Activated T-helper 17 cell treated with anti-CD3 and anti-CD28 coated beads, Interleukin-2, amount 50 U/mL, for 72 hours (primary cell): Measurements from ENCODE around the gene GRB7. TPM values are rescaled to one million over a fixed set of nuclear protein-coding genes. Genes with fewer than 3 reads are reported as not detected.

Experiments used
- ATAC-seq: fragments of 150-1000 bp; cut with Tn5 transposase; replicated peaks from 2 replicates; pipeline ENCODE4 v1.10.0; 2021; ENCODE audit warnings: mild to moderate bottlenecking, moderate library complexity
- H3K27ac Mint-ChIP-seq: one replicate; pipeline ENCODE4 v1.8.0; 2022; ENCODE audit warnings: mixed read lengths
- H3K27me3 Mint-ChIP-seq: one replicate; pipeline ENCODE4 v1.8.0; 2022; ENCODE audit warnings: mixed read lengths
- H3K36me3 Mint-ChIP-seq: one replicate; pipeline ENCODE4 v1.8.0; 2022; ENCODE audit warnings: low read depth, mild to moderate bottlenecking, mixed read lengths
- H3K4me1 Mint-ChIP-seq: one replicate; pipeline ENCODE4 v1.8.0; 2022; ENCODE audit warnings: mixed read lengths
- H3K4me3 Mint-ChIP-seq: one replicate; pipeline ENCODE4 v1.8.0; 2022; ENCODE audit warnings: mild to moderate bottlenecking, mixed read lengths
- H3K9me3 Mint-ChIP-seq: one replicate; pipeline ENCODE4 v1.8.0; 2022; ENCODE audit warnings: mixed read lengths
- total RNA-seq, 2 donors: library from RNA; stranded (reverse); gene quantifications; one replicate each; pipeline ENCODE4 v1.2.3, GENCODE V29; 2022

GRB7 gene
- total RNA-seq, 2 donors from 2014 or later: 0.40 TPM; not detected in 1

DNA sequence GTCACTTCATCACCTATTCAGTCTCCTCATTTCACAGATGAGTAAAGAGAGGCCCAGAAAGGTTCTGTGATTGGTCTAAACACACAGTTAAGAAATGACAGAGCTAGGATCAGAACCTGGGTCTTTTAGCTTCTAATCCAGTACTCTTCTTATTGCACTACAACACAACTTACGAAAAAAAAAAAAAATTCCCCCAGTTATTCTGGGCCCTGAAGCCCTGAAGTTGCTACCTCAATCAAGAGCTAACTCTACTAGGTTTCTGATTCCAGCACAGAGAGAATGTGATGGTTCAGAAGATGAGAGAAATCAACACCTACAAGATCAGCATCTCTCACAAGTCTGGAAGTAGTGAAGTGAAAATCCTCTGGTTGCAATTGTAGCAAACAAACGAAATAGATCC lies 37.3 kb downstream of the GRB7 start:
- Mint-ChIP-seq H3K36me3 (peaks cover 95% of the 10 kb centered on the region), H3K4me1 (peaks cover 58% of the 10 kb centered on the region), H3K9me3 (no peaks in the 10 kb centered on the region), H3K4me3 (peak overlapping the region; percentile 95), H3K27me3 (no peaks in the 10 kb centered on the region), H3K27ac (peak overlapping the region; percentile 95)
- ATAC-seq: peak; percentile 34

DNA sequence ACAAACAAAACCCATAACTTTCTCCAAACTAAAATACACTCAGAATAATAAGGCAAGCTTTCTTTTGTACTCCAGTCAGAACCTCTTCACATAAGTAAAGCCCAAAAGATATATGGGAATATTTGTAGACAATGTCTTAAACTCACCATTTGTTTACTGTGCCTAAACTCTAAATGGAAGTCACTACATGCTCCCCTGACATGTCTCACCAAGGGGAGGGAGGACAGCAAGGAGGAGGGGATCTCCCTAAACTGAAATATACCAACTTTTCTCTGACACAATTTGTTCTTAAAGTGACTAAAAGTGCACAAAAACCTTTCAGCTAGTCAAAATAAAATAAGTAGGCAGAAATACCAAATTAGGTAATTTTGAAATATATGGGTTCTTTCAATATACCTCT lies 38.5 kb downstream of the GRB7 start:
- Mint-ChIP-seq H3K27ac (peak overlapping the region; percentile 95), H3K4me1 (peaks cover 47% of the 10 kb centered on the region), H3K36me3 (peaks cover 91% of the 10 kb centered on the region), H3K4me3 (peak overlapping the region; percentile 95), H3K27me3 (no peaks in the 10 kb centered on the region), H3K9me3 (no peaks in the 10 kb centered on the region)
- ATAC-seq: peak; percentile 41

DNA sequence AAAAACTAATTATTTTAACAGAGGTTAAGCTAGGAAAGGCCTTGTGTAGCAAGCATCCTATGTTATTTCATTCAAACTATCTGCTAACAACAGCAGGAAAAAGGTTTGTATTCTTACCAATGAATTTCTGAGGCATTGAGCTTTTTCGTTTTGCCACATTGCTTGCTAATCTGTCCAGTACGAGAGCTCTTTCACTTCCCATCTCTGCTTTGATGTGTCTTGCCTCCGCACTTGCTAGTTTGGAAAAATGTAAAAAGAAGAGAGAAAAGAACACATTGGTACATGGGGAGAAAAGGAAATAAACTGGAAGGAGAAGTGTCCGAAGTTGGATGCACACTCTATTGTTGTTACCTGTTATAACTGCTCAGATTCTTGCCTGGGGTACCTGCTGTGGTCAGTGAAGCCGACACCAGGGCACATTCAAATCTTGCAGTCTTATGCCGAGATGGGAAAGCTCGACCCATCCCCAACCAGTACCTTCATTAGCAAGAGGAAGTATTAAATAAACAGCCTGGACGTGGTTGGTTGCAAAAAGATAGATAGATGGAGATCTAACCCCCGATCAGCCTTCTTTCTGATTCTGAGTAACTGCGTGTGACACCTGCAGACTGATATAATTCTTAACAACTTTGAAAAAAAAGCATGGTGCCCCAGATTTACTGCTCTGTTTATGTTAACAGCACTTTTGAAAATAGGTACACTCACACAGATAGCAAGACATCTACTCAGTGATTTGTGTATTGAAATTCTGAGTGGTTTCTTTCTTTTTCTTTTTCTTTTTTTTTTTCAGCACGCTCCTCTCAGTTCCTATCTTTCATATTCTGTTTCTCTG lies 40.0 kb downstream of the GRB7 start:
- Mint-ChIP-seq H3K4me3 (peak overlapping the region; percentile 95), H3K27me3 (no peaks in the 10 kb centered on the region), H3K9me3 (no peaks in the 10 kb centered on the region), H3K27ac (peak overlapping the region; percentile 95), H3K36me3 (peaks cover 91% of the 10 kb centered on the region), H3K4me1 (peaks cover 47% of the 10 kb centered on the region)
- peak; percentile 80 for ATAC-seq

DNA sequence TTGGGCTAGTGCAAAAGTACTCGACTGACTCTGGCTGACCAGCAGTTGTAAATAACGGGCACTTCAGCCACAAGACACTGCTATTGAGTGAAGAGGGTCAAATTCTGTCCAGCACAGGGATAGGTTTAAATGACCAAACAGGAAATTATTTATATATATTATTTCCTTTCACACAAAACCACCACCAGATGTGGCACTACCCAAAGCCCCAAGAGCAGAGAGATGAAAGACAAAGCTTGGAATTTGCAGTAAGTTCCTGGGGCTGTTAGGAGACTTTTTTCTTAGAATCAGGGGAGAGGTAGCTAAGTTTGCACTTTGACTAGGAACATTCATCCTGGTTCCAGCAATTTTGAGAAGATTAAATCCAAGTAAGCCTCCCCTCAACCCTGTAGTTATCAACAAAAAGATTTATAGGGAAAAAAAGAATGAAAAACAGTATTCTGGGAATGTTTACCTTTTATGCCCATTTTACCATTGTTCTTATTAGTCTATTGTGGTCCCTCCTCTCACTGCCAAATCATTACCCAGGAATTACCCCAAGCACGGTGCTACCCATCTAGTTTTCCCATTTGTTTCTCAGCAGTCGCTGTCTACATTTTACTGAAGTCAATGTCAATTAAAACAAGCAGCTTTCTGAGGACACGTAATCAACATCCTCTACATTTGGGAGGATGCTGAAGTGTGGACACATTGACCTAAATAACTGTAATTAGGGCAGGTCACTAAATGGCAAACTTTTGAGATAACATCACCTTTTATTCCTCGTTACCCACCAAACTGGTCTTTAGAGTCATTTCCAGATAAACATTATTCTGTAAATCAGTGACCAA lies 43.5 kb downstream of the GRB7 start:
- Mint-ChIP-seq H3K27me3 (no peaks in the 10 kb centered on the region), H3K27ac (peak overlapping the region; percentile 90), H3K9me3 (no peaks in the 10 kb centered on the region), H3K36me3 (peaks cover 90% of the 10 kb centered on the region), H3K4me1 (peaks cover 42% of the 10 kb centered on the region), H3K4me3 (peak overlapping the region; percentile 75)
- ATAC-seq: no peak

DNA sequence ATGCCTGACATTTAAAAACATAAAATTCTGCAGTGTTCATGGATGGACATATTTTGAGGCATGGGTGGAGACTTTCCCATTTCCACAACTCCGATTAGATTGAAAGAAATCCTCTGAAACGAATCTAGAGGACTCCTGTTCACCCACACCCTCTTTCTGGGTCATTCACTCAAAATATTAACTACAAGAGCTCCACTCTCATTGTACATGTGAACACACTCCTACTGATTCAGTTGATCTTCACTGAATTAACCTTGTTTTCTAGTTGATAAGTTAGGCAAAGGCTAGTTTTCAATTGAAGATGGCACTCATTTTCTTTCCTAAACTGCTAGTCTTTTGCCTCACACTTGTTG lies 44.1 kb downstream of the GRB7 start:
- Mint-ChIP-seq H3K4me1 (peaks cover 38% of the 10 kb centered on the region), H3K9me3 (no peaks in the 10 kb centered on the region), H3K27me3 (no peaks in the 10 kb centered on the region), H3K36me3 (peaks cover 90% of the 10 kb centered on the region), H3K4me3 (peak overlapping the region; percentile 75), H3K27ac (peak overlapping the region; percentile 90)
- ATAC-seq: no peak

DNA sequence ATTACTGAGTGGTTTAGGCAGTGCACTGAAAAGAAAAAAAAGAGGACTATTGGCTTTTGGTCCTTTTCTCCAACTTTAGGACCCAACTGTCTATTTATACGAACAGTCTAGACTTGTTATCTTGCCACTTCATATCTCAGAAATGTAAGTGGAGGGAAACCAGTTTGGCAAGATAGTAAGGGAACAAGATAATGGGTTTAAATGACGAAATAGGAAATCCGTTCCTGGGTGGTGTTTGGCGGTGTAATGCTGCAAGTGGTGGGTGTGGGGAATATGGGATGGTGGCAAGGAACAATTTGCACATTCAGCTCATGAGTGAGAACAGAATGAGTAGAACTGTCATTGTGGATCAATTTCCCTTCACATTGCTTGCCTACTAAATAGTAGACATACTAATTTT lies 44.7 kb downstream of the GRB7 start:
- no peak for ATAC-seq
- Mint-ChIP-seq H3K27me3 (no peaks in the 10 kb centered on the region), H3K9me3 (no peaks in the 10 kb centered on the region), H3K27ac (peak overlapping the region; percentile 90), H3K4me3 (peak overlapping the region; percentile 75), H3K4me1 (peaks cover 42% of the 10 kb centered on the region), H3K36me3 (peaks cover 90% of the 10 kb centered on the region)

DNA sequence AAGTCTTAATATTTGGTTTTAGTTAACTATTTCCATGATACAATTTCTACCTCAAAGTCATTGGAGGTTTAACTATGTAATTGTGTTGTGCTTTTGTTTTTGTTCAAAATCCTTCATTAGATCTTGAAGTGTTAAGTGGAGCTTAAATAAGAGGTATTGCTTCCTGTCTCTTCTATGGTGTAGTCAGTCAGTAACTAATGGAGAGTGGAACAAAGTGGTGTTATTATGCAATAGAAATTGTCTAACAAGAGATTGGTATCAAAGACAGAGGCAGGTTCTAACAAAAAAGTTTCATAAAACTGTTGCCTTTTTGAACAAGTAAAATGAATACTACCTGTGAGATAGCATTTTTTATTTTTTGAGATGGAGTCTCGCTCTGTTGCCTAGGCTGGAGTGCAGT lies 45.2 kb downstream of the GRB7 start:
- no peaks in the 10 kb centered on the region for H3K9me3 Mint-ChIP-seq
- H3K4me1 Mint-ChIP-seq: peaks cover 43% of the 10 kb centered on the region
- H3K36me3 Mint-ChIP-seq: peaks cover 90% of the 10 kb centered on the region
- no peak for ATAC-seq
- peak overlapping the region; percentile 90 for H3K27ac Mint-ChIP-seq
- H3K27me3 Mint-ChIP-seq: no peaks in the 10 kb centered on the region
- H3K4me3 Mint-ChIP-seq: peak overlapping the region; percentile 75

DNA sequence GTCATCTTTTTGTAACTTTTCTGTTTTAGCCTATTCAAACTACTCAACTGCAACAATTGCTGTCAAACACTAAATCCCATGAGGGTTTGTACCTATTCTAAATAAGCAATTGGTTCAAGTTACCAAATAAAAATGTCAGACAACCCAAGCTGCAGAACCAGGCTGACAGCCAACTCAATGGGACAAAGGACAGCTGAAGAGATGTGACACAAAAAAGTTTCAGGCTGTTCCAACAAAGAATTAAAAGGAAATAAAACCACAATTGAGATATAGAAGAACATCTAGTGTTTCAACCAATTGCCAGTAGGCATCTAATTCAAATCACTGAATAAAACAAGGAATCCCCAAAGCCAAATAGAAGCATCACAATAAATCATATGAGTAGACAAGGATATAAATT lies 49.3 kb downstream of the GRB7 start:
- H3K9me3 Mint-ChIP-seq: no peaks in the 10 kb centered on the region
- no peak for ATAC-seq
- H3K27me3 Mint-ChIP-seq: no peaks in the 10 kb centered on the region
- H3K4me3 Mint-ChIP-seq: peak overlapping the region; percentile 19
- peak overlapping the region; percentile 18 for H3K27ac Mint-ChIP-seq
- H3K36me3 Mint-ChIP-seq: peaks cover 95% of the 10 kb centered on the region
- peaks cover 47% of the 10 kb centered on the region for H3K4me1 Mint-ChIP-seq

DNA sequence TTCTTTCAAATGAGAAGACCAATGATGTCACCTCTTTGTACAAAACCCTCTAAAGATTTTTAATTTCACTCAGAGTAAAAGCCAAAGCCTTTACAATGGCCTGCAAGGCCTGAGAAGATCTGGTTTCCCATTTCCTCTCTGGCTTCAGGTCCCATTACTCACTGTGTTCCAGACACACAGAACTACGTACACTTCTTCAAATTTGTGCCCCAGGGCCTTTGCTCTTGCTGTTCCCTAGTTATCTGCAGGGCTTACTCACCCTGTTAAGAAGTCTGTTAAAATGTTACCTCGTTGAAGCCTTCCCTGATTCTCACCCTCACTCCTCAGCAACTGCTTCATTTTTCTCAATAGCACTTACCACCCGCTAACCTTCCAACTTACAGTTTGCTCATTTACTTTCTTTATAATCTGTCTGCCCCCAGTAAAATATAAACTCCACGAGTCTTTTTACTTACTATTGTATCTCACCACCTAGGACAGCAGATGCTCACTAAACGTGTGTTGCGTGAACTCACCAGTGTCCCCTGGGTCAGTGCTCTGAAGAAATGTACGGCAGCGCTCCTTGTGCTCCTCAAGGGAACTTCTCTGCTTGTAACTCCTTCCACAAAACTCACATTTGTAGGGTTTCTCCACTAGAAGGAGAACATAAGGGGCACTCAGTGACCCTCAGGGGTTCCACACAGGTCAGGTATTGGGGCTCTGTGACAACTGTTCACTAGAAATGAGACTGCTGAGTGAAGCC lies 50.2 kb downstream of the GRB7 start:
- no peak for ATAC-seq
- H3K4me1 Mint-ChIP-seq: peaks cover 46% of the 10 kb centered on the region
- H3K4me3 Mint-ChIP-seq: peak overlapping the region; percentile 19
- peaks cover 95% of the 10 kb centered on the region for H3K36me3 Mint-ChIP-seq
- peak overlapping the region; percentile 18 for H3K27ac Mint-ChIP-seq
- H3K27me3 Mint-ChIP-seq: no peaks in the 10 kb centered on the region
- no peaks in the 10 kb centered on the region for H3K9me3 Mint-ChIP-seq

DNA sequence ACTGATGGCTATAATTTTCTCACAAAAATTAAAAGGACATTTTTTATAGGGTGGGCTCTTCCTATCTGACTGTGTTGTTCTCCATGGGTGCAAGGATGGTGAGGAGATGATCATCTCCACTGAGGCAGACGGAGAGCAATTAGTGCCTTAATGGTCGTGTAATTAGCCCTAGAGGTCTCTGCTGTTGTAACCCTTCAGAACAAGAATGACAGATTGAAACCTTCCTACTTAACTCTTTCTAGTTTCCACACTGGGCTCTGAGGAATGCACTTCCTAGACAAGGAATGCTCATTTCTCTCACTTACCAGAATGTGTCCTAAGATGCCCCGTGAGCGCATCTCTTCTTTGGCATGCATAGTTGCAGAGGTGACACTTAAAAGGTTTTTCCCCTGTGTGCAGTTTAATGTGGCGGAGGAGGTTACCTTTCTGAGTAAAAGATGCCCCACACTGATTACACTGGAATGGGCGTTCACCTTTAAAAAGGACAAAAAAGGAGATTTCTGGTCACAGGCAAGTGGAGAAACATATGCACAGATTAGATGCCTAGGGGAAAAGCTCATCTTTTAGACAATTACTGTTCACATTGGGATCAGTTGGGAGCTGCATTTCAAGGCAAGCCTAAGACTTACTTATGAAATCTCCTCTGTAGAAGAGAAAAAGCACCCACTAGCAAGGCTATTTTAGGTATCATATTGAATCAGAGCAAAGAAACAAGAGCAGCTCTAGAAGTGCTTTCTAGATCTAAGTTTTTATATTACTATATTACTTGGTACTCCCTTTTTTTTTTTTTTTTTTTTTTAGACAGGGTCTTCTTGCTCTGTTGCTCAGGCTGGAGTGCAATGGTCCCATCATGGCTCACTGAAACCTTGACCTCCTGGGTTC lies 53.6 kb downstream of the GRB7 start:
- H3K27me3 Mint-ChIP-seq: no peaks in the 10 kb centered on the region
- peaks cover 53% of the 10 kb centered on the region for H3K4me1 Mint-ChIP-seq
- no peaks in the 10 kb centered on the region for H3K9me3 Mint-ChIP-seq
- peak overlapping the region; percentile 67 for H3K27ac Mint-ChIP-seq
- peaks cover 66% of the 10 kb centered on the region for H3K36me3 Mint-ChIP-seq
- peak; percentile 89 for ATAC-seq
- peak overlapping the region; percentile 76 for H3K4me3 Mint-ChIP-seq

DNA sequence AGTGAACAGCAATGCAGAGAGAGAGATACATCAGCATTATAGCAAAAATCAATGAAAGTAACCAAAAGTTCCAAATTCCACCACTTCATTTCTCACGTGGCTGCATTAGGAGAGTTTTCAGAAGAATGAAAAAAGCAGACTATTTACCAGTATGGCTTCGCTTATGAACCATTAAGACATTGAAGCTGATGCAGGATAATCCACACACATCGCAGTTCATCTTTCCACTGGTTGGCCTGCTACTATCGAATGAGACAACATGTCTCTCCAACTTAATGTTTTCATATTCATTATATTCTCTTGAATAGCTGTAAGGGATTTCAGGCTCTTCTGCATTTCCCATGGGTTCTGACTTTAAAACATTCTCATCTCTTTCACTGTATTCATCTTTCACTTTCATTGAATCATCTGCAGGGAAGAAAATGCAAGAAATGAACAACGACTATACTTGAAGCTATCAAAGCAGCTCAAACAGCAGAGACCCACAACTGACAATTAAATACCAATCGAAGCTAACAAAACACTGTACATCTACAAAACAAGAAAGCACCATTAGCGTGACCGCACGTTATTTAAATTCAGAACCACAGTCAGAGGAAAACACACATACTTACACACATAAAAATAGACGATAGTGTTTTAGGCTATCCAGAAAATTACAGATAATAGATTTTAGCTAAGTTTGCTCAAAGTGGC lies 54.9 kb downstream of the GRB7 start:
- peak; percentile 63 for ATAC-seq
- H3K9me3 Mint-ChIP-seq: no peaks in the 10 kb centered on the region
- H3K27ac Mint-ChIP-seq: peak overlapping the region; percentile 67
- no peaks in the 10 kb centered on the region for H3K27me3 Mint-ChIP-seq
- H3K4me3 Mint-ChIP-seq: peak overlapping the region; percentile 76
- H3K4me1 Mint-ChIP-seq: peaks cover 52% of the 10 kb centered on the region
- H3K36me3 Mint-ChIP-seq: peaks cover 61% of the 10 kb centered on the region

DNA sequence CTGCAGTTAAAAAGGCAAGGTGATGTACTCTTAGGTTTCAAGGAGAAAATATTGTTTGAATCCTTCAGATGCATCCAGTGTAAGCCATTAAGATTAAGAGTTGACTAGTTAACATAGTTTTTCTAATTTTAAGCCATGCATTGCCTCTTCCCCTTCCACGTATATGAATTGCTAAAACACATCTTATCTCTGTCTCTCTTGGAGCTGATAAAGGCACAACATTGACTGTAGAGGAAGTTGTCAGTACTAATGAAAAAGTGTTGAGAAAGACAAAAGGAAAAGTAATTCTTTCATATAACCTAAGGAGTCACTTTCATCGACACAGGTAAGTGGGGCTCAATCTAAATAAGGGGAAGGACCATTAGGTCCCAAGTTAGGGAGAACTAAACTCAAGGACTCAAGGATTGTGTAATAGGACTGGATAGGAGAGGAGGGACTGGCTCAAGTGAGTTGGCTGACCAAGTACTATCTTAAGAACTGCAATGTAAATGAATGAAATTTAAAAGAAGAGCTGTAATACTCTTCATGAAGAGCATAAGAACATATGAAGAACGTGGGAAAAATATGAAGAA lies 55.6 kb downstream of the GRB7 start:
- Mint-ChIP-seq H3K36me3 (peaks cover 60% of the 10 kb centered on the region), H3K27ac (peak overlapping the region; percentile 67), H3K27me3 (no peaks in the 10 kb centered on the region), H3K4me3 (peak overlapping the region; percentile 76), H3K9me3 (no peaks in the 10 kb centered on the region), H3K4me1 (peaks cover 53% of the 10 kb centered on the region)
- ATAC-seq: no peak
